Colonic mucosa (tissue), 4 donors: ENCODE results near the gene TMEM86B. TPM values are rescaled to one million over a fixed set of nuclear protein-coding genes. Genes with fewer than 3 reads are reported as not detected.
A peak's percentile ranks its signal among the peaks of the same experiment; 100 is the strongest.

Source experiments
- DNase-seq: peaks from one replicate; pipeline ENCODE4 v3.0.0-alpha.2; 2020
- H3K27ac ChIP-seq: fragments of 200-600 bp; one replicate; pipeline ENCODE4 v1.8.0; 2021
- H3K27me3 ChIP-seq: fragments of 200-600 bp; one replicate; pipeline ENCODE4 v1.8.0; 2021
- H3K36me3 ChIP-seq: fragments of 200-600 bp; one replicate; pipeline ENCODE4 v1.8.0; 2021
- H3K4me1 ChIP-seq: fragments of 200-600 bp; one replicate; pipeline ENCODE4 v1.8.0; 2021; ENCODE audit warnings: mild to moderate bottlenecking
- H3K4me3 ChIP-seq: fragments of 200-600 bp; one replicate; pipeline ENCODE4 v1.8.0; 2021
- H3K9ac ChIP-seq, 2 donors: one replicate each; pipeline ENCODE4 v1.7.0; 2013; ENCODE audit warnings: control low read depth in 2 of 2, low read depth in 2 of 2, low read length in 2 of 2
- H3K9me3 ChIP-seq: fragments of 200-600 bp; one replicate; pipeline ENCODE4 v1.8.0; 2021
- CTCF ChIP-seq: fragments of 200-600 bp; IDR thresholded peaks from one replicate; pipeline ENCODE4 v1.8.0; 2022; ENCODE audit warnings: antibody characterized with exemption, mild to moderate bottlenecking
- intact Hi-C: fragments of 100-400 bp; cut with DNase I; formaldehyde crosslinking; loops from one replicate; pipeline ENCODE4 v1.14.1; 2022
- total RNA-seq, 2 donors: library from RNA; stranded (reverse); fragmentation: NEBNext Ultra II Directional in 1 of 2; extraction: Animal tissue kit (Norgen Biotek cat#: 25700) in 1 of 2; gene quantifications; one replicate each; pipeline ENCODE4 v1.2.1, GENCODE V29; 2021
- donor health status: healthy.
- donor health status: DM: no; HTN: no; CAD: no.
- donor health status: DM: no; HTN: no; CAD: no.

The TMEM86B gene
- total RNA-seq, 2 donors from 2014 or later: 2.1 to 5.3 TPM

DNA sequence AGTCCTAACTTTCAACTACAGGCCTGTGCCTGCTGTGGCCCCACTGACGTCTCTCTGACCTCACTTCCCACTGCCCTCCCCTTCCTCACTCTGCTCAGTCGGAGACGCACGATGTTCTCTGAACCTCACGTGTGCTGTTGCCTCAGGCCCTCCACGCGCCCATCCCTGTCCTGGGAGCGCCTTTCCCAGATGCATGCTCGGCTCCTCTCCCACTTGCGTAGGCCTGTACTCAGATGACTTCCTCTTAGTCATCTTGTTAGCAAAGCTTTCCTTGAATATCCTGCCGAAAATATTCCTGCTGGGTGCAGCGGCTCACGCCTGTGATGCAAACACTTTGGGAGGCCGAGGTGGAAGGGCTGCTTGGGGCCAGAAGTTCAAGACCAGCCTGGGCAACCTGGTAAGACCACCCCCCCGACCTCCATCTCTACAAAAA lies 39.1 kb downstream of the TMEM86B start:
- Histone ChIP-seq H3K9me3 (no peaks in the 10 kb centered on the region), H3K27ac (no peak overlapping the region), H3K27me3 (no peaks in the 10 kb centered on the region), H3K4me1 (no peaks in the 10 kb centered on the region), H3K36me3 (no peaks in the 10 kb centered on the region), H3K9ac (no peak overlapping the region), H3K4me3 (no peak overlapping the region)
- DNase-seq: no peak
- intact Hi-C loops: no loop called here
- TF ChIP-seq CTCF: no peak

GRCh38 chr19:55188625-55189024 lies 39.9 kb downstream of the TMEM86B start:
- no peaks in the 10 kb centered on the region for H3K27me3 ChIP-seq
- intact Hi-C loops: no loop called here

GRCh38 chr19:55186080-55186479 lies 42.5 kb downstream of the TMEM86B start:
- Histone ChIP-seq H3K27me3 (peaks cover 7% of the 10 kb centered on the region), H3K9me3 (no peaks in the 10 kb centered on the region), H3K4me3 (no peak overlapping the region), H3K4me1 (no peaks in the 10 kb centered on the region), H3K36me3 (no peaks in the 10 kb centered on the region), H3K27ac (no peak overlapping the region), H3K9ac (no peak overlapping the region)
- no peak for DNase-seq
- intact Hi-C loops: no loop called here
- TF ChIP-seq CTCF: no peak

More at GRCh38 chr19:55188625-55189024, 39.9 kb downstream of the TMEM86B start:
- DNase-seq: no peak
- Histone ChIP-seq H3K36me3 (no peaks in the 10 kb centered on the region), H3K9ac (no peak overlapping the region), H3K9me3 (no peaks in the 10 kb centered on the region), H3K4me1 (no peaks in the 10 kb centered on the region), H3K27ac (no peak overlapping the region), H3K4me3 (no peak overlapping the region)
- TF ChIP-seq CTCF: no peak

DNA sequence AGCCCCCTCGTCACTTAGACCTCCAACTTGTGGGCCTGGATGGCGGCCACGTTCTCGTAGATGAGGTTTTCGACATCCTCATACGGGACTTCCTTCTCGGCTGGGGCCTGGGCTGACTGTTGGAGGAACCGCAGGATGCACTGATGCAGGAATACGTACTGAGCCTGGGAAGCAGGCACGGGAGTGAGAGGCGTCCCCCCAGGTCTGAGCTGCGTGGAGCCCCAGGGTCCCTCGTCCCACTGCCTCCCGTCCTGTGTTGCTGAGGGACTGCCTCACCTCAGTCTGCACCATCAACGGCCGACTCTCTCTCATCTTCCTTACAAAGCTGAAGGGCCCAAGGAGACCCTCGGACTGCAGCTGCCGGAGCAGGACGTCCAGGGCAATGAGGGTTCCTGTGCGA lies 46.8 kb downstream of the TMEM86B start:
- DNase-seq: no peak
- TF ChIP-seq CTCF: no peak
- intact Hi-C loops: no loop called here
- H3K27me3 ChIP-seq: peaks cover 23% of the 10 kb centered on the region
- peaks cover 8% of the 10 kb centered on the region for H3K4me1 ChIP-seq
- no peak overlapping the region for H3K9ac ChIP-seq
- no peak overlapping the region for H3K4me3 ChIP-seq
- H3K36me3 ChIP-seq: no peaks in the 10 kb centered on the region
- H3K27ac ChIP-seq: no peak overlapping the region
- no peaks in the 10 kb centered on the region for H3K9me3 ChIP-seq

DNA sequence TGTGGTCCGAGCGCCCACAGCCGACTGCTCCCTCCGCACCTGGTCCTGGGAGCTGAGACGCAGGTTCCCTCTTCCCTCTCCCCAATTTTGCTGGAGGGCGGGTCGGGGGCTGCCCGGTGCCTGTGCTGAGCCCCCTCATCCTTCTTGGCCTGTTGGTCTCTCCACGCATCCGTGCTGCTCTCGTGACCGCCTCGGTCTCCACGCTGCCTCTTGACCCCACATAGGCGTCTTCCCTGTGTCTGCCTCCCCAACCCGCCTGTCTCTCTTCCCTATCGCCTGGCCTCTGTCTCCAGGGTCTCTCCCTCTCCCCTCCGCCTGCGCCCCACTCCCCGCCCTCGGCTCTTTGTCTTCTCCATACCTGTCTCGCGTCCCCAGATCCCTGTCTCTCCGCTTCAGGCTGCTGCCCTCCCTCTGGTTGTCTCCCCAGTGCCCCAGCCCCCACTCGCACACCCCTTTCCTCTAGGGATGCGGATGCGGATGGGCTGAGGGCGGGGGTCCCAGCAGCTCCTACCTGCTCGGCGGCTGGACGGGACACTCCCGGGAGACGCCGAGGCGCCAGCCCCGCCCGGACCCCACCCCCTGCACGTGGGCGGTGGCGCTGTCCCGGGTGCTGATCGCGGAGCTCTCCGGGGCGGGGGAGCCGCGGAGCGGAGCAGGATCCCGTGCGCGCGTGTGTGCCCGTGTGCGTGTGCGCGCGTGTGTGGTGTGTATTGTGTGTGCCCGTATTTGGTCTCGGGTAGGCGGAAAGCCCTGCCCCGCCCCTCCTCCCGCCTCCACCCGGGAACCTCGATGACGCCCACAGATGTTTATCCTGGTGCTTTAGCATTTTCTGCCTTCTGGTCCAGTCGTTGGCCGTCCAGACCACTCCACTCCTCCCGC lies 48.7 kb downstream of the TMEM86B start, which contains the start of gene SYT5:
Gene SYT5, minus strand, starts transcription at position 684 of the 879 bp plus-strand sequence. CDS start 1,248 bp downstream, outside the sequence.
- intact Hi-C loops: no loop called here
- Histone ChIP-seq H3K4me3 (peak within 1 kb of the TSS; percentile 15), H3K27me3 (peaks cover 28% of the 10 kb centered on the region), H3K36me3 (no peaks in the 10 kb centered on the region), H3K4me1 (peaks cover 8% of the 10 kb centered on the region), H3K9me3 (no peaks in the 10 kb centered on the region), H3K9ac (no peak within 1 kb of the TSS), H3K27ac (no peak within 1 kb of the TSS)
- peak; percentile 62 for DNase-seq
- no peak for TF ChIP-seq CTCF
